NCI-H2196 (cell line): ENCODE data around the gene TRIM22.
"Not testable (repeated sequence)": the region's sequence is repeated elsewhere in the genome, so short reads cannot be mapped to it uniquely, and the experiment has no call there.

ENCODE experiments used
- DNase-seq: peaks from one replicate; lab custom pipeline; 2025; ENCODE audit not compliant: unreplicated experiment; lab: John Stamatoyannopoulos, UW

TRIM22 gene

GRCh38 chr11:5689551-5689983 is at the start of gene TRIM22:
TRIM22 (plus strand) TSS chr11:5689790; CDS start chr11:5696233, 6,443 bp downstream.
- no peak for DNase-seq

- no peak for DNase-seq
These were observed 49.6 kb upstream of the TRIM22 start for GRCh38 chr11:5639953-5640352.

- DNase-seq = no peak
These were observed 46.0 kb upstream of the TRIM22 start for GRCh38 chr11:5643585-5643984.

- DNase-seq = no peak
These were observed 43.5 kb upstream of the TRIM22 start for GRCh38 chr11:5646139-5646538.

GRCh38 chr11:5655474-5655873 is 34.1 kb upstream of the TRIM22 start:
- DNase-seq = no peak

- not testable (repeated sequence) for DNase-seq
These were observed 32.6 kb upstream of the TRIM22 start for GRCh38 chr11:5656956-5657355.

- no peak for DNase-seq
These were observed 31.3 kb upstream of the TRIM22 start for GRCh38 chr11:5658318-5658717.

GRCh38 chr11:5663511-5663910 is 26.1 kb upstream of the TRIM22 start:
- no peak for DNase-seq

GRCh38 chr11:5665051-5665570 is 24.5 kb upstream of the TRIM22 start:
- DNase-seq = no peak

- no peak for DNase-seq
These were observed 23.7 kb upstream of the TRIM22 start for GRCh38 chr11:5665746-5666401.

GRCh38 chr11:5666402-5666793 is 23.2 kb upstream of the TRIM22 start:
- DNase-seq = no peak

GRCh38 chr11:5671831-5672230 is 17.8 kb upstream of the TRIM22 start:
- DNase-seq = no peak

GRCh38 chr11:5674391-5674790 is 15.2 kb upstream of the TRIM22 start:
- DNase-seq = no peak

DNA sequence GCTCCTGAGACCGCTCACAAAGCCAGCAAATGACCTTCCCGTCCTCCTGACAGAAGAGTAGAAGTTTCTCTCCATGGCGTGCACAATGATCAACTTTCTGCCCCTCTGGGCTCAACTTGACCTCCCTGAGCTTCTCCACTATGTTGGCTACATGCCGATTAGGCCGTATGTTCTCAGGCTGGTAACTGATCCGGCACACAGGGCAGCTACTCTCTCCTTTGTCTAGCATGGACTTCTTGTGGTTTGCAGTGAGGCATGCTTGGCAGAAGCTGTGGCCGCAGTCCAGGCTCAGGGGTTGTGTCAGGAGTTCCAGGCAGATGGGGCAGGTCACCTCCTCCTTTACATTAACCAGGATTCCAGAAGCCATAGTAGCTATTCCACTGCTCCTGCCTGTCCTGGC is 9.8 kb upstream of the TRIM22 start:
- DNase-seq = no peak

GRCh38 chr11:5682890-5683441 is 6.6 kb upstream of the TRIM22 start:
- DNase-seq = not testable (repeated sequence)

- DNase-seq = not testable (repeated sequence)
These were observed 6.0 kb upstream of the TRIM22 start for GRCh38 chr11:5683620-5684019.

DNA sequence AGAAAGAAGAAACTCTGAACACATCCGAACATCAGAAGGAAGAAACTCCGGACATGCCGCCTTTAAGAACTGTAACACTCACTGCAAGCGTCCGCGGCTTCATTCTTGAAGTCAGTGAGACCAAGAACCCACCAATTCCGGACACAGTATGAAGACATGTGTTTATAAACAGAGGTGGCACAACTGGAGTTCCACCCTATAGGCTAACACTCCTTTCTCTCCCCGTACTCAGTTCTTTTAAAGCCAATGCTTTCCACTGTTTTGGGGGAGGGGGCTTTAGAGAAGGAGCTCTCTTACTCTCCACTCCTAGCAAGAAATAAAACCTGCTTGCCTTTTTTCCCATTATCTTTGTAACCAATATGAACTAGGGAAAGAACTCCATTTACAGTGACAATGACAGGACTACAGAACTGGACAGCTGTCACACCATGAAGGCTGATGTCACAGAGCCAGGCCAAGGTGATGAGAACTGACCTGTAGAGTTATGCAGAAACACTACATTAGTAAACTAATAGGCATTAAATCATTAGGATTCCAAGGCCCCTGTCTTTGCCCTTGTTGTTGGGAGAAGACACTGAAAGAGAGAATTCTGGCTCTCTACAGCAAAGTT is 5.4 kb upstream of the TRIM22 start:
- no peak for DNase-seq

GRCh38 chr11:5684646-5685362 is 4.8 kb upstream of the TRIM22 start, which contains the start of gene TRIM5:
TRIM5 (minus strand) TSS chr11:5685074; CDS start chr11:5680177, 4,897 bp downstream.
- DNase-seq = no peak

DNA sequence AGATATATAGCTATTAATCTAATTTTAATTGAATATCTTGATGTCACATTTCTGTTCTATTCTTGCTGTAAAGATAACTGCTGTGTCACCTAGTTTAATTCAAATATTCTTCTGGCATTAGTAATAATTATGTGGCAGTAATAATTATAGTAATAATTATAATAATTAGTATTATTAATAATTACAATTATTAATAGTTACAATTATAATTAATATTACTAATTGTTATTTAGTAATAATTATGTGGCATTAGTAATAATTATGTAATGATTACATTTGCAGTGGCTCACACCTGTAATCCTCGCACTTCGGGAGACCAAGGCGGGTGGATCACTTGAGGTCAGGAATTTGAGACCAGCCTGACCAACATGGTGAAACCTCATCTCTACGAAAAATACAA is 3.2 kb upstream of the TRIM22 start:
- DNase-seq = no peak

DNA sequence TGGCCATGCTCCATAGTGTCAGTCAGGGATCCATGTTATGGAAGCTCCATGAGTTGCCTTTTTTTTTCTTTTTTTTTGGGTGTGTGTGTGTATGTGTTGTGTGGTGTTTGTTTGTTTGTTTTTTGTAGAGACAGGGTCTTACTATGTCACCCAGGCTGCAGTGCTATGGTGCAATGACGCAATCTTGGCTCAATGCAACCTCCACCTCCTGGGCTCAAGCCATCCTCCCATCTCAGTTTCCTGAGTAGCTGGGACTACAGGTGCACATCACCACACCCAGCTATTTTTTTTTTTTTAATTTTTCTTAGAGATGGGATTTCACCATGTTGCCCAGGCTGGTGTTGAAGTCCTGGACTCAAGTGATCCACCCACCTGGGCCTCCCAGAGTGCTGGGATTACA is 1.1 kb upstream of the TRIM22 start:
- no peak for DNase-seq

- no peak for DNase-seq
These were observed 626 bp downstream of the TRIM22 start for GRCh38 chr11:5690216-5690615.

GRCh38 chr11:5690736-5691135 is 1.1 kb downstream of the TRIM22 start:
- DNase-seq = no peak
